HepG2 (cell line): ENCODE data around the gene NYAP1.

Experiments
- BCLAF1 ChIP-seq: fragments of 450-650 bp; IDR thresholded peaks from 2 replicates; pipeline ENCODE4 v1.6.1; 2017; ENCODE audit warnings: mild to moderate bottlenecking
- CC2D1A ChIP-seq: sonication (generic); formaldehyde crosslinking; IDR thresholded peaks from 2 replicates; pipeline ENCODE4 v1.8.1; 2023; ENCODE audit warnings: mild to moderate bottlenecking, missing genetic modification reagents
- CTCF ChIP-seq: sonication (generic); formaldehyde crosslinking; IDR thresholded peaks from 2 replicates; pipeline ENCODE4 v1.5.0; 2020; ENCODE audit warnings: mild to moderate bottlenecking, missing genetic modification reagents, moderate library complexity
- EZH2 ChIP-seq: conservative IDR thresholded peaks from 2 replicates; pipeline ENCODE4 v1.6.1; 2012; ENCODE audit warnings: mild to moderate bottlenecking, low read depth, low read length, moderate library complexity
- HNF4G ChIP-seq, 2 experiments: sonication (generic) in 1 of 2; formaldehyde crosslinking in 1 of 2; IDR thresholded peaks; 2 replicates each; pipeline versions ENCODE4 v1.4.0 to v1.6.1; 2011 to 2020; ENCODE audit warnings: borderline replicate concordance in 2 of 2, low read depth in 2 of 2, mild to moderate bottlenecking in 2 of 2, low read length in 1 of 2, missing genetic modification reagents in 1 of 2, moderate library complexity in 1 of 2
- MAF1 ChIP-seq: sonication (generic); formaldehyde crosslinking; IDR thresholded peaks from 2 replicates; pipeline ENCODE4 v1.5.0; 2020; ENCODE audit warnings: missing genetic modification reagents, borderline replicate concordance
- NR2F2 ChIP-seq: IDR thresholded peaks from 2 replicates; pipeline ENCODE4 v1.6.1; 2012; ENCODE audit warnings: low read depth, inconsistent platforms, borderline replicate concordance
- POLR2A ChIP-seq, 2 experiments: IDR thresholded peaks; 2 replicates each; pipeline ENCODE4 v1.6.1; 2011; ENCODE audit warnings: low read depth in 2 of 2, low read length in 2 of 2, mild to moderate bottlenecking in 1 of 2, moderate library complexity in 1 of 2; ENCODE audit not compliant: insufficient read depth in 1 of 2
- ZNF274 ChIP-seq: sonication (generic); formaldehyde crosslinking; IDR thresholded peaks from 2 replicates; pipeline ENCODE4 v1.5.1; 2020; ENCODE audit warnings: mild to moderate bottlenecking, missing genetic modification reagents
- ZNF850 ChIP-seq: sonication (generic); formaldehyde crosslinking; conservative IDR thresholded peaks from 2 replicates; pipeline ENCODE4 v1.9.0; 2021; ENCODE audit warnings: mild to moderate bottlenecking, missing genetic modification reagents
- TF ChIP-seq, protein P1 (sequence below): sonication (generic); formaldehyde crosslinking; IDR thresholded peaks from 2 replicates; pipeline ENCODE4 v1.4.0; 2020; ENCODE audit warnings: missing genetic modification reagents
- TF ChIP-seq, protein P2 (sequence below): sonication (generic); formaldehyde crosslinking; IDR thresholded peaks from 2 replicates; pipeline ENCODE4 v1.4.0; 2020; ENCODE audit warnings: missing genetic modification reagents
- TF ChIP-seq, protein P3 (sequence below): sonication (generic); formaldehyde crosslinking; IDR thresholded peaks from 2 replicates; pipeline ENCODE4 v1.4.0; 2020; ENCODE audit warnings: missing genetic modification reagents
- TF ChIP-seq, protein P4 (sequence below), 2 experiments: IDR thresholded peaks; 2 replicates each; pipeline ENCODE4 v1.6.1; 2011 to 2012; ENCODE audit warnings: low read length in 2 of 2, borderline replicate concordance in 1 of 2, low read depth in 1 of 2, mild to moderate bottlenecking in 1 of 2, moderate library complexity in 1 of 2

GRCh38 chr7:100464210-100464660 lies 19.5 kb upstream of the NYAP1 start, which contains the start of gene SPACDR:
- TF ChIP-seq HNF4G (IDR thresholded peaks at IDR 0.05; ENCODE audit: borderline replicate concordance, low read depth, low read length) (no peak), HNF4G (CRISPR knock-in tag; IDR thresholded peaks at IDR 0.05; ENCODE audit: borderline replicate concordance, low read depth) (no peak), ZNF274 (CRISPR knock-in tag) (no peak), POLR2A (IDR thresholded peaks at IDR 0.05; ENCODE audit: insufficient read depth in 1 of 2, low read depth in 2 of 2, low read length in 2 of 2) (no peak), BCLAF1 (no peak), CTCF (CRISPR knock-in tag) (no peak), MAF1 (no peak), CC2D1A (CRISPR knock-in tag) (no peak), ZNF850 (no peak), NR2F2 (no peak), EZH2 (no peak)
- TF ChIP-seq, protein P1, sequence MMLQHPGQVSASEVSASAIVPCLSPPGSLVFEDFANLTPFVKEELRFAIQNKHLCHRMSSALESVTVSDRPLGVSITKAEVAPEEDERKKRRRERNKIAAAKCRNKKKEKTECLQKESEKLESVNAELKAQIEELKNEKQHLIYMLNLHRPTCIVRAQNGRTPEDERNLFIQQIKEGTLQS (CRISPR knock-in tag) = no peak
- TF ChIP-seq, protein P2, sequence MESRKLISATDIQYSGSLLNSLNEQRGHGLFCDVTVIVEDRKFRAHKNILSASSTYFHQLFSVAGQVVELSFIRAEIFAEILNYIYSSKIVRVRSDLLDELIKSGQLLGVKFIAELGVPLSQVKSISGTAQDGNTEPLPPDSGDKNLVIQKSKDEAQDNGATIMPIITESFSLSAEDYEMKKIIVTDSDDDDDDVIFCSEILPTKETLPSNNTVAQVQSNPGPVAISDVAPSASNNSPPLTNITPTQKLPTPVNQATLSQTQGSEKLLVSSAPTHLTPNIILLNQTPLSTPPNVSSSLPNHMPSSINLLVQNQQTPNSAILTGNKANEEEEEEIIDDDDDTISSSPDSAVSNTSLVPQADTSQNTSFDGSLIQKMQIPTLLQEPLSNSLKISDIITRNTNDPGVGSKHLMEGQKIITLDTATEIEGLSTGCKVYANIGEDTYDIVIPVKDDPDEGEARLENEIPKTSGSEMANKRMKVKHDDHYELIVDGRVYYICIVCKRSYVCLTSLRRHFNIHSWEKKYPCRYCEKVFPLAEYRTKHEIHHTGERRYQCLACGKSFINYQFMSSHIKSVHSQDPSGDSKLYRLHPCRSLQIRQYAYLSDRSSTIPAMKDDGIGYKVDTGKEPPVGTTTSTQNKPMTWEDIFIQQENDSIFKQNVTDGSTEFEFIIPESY (CRISPR knock-in tag) = no peak
- TF ChIP-seq, protein P3, sequence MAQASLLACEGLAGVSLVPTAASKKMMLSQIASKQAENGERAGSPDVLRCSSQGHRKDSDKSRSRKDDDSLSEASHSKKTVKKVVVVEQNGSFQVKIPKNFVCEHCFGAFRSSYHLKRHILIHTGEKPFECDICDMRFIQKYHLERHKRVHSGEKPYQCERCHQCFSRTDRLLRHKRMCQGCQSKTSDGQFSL (CRISPR knock-in tag) = no peak
- TF ChIP-seq, protein P4, sequence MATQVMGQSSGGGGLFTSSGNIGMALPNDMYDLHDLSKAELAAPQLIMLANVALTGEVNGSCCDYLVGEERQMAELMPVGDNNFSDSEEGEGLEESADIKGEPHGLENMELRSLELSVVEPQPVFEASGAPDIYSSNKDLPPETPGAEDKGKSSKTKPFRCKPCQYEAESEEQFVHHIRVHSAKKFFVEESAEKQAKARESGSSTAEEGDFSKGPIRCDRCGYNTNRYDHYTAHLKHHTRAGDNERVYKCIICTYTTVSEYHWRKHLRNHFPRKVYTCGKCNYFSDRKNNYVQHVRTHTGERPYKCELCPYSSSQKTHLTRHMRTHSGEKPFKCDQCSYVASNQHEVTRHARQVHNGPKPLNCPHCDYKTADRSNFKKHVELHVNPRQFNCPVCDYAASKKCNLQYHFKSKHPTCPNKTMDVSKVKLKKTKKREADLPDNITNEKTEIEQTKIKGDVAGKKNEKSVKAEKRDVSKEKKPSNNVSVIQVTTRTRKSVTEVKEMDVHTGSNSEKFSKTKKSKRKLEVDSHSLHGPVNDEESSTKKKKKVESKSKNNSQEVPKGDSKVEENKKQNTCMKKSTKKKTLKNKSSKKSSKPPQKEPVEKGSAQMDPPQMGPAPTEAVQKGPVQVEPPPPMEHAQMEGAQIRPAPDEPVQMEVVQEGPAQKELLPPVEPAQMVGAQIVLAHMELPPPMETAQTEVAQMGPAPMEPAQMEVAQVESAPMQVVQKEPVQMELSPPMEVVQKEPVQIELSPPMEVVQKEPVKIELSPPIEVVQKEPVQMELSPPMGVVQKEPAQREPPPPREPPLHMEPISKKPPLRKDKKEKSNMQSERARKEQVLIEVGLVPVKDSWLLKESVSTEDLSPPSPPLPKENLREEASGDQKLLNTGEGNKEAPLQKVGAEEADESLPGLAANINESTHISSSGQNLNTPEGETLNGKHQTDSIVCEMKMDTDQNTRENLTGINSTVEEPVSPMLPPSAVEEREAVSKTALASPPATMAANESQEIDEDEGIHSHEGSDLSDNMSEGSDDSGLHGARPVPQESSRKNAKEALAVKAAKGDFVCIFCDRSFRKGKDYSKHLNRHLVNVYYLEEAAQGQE (IDR thresholded peaks at IDR 0.05; ENCODE audit: borderline replicate concordance in 1 of 2, low read depth in 1 of 2, low read length in 2 of 2) = no peak
